ENCODE measurements around the gene ABCB11. TPM values are rescaled to one million over a fixed set of nuclear protein-coding genes. Genes with fewer than 3 reads are reported as not detected.

The ABCB11 gene
- total RNA-seq, 1 donor from 2014 or later: not detected

DNA sequence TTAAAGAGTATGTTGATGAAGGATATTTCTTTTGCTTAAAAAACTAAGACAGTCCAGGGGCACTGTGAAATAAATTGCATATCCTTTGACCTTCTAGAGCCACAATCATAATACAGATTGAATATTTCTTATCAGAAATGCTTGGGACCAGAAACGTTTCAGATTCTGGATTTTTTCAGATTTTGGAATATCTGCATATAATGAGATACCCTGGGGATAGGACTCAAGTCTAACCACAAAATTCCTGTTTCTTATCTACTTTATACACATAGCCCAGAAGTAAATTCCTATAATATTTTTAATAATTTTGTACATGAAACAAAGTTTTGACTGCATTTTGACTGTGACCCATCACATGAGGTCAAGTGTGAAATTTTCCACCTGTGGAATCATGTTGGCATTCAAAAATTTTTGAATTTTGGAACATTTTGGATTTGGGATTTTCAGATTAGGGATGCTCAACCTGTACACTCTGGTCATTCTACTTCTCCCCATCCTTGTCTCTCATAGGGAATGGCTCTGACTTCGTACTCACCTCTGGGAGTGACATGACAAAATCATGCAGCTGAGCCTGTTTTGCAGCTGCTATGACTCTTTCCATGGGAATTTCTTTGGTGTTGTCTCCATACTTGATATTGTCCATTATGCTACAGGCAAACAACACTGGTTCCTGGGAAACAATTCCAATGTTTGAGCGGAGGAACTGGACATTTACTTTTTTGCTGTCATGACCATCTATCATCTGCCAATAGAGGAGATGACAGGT is 104.3 kb downstream of the ABCB11 start:
- DNase-seq (ENCODE audit: extremely low spot score in 2 of 2): no peak
- intact Hi-C loops (cut with DNase I): no loop called here
- no peaks in the 10 kb centered on the region for H3K36me3 ChIP-seq

DNA sequence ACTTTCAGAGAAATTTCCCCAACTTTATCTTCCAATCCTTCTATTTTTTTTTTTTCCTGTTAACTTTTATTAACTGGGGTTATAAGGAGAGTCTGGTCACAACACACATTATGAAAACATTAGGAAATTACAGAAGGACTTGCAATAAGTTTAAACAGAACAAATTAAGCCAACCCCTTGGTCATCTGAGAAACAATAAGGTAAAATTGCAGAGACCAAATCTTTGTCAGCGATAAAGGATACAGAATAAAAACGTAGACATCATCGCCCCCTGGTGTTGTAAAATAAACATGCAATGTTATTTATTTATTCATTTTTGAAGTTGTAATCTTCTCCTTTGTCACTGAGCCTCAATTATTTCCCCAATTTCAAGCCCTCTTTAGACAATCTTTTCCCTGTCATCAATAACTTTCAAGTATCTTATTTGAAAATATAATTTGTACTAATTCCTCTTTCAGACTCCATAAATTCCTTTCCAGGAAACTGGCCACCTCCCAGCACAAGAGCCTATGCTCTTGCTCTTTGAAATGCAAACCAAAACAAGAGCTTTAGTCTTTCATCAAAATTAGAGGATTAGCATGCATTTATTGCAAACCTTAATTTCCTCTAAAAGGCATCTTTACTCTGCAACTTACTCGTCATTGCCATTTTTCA is 110.5 kb downstream of the ABCB11 start:
- Histone ChIP-seq H3K27ac (no peak overlapping the region), H3K36me3 (no peaks in the 10 kb centered on the region), H3K27me3 (no peaks in the 10 kb centered on the region), H3K4me3 (no peak overlapping the region), H3K4me1 (no peaks in the 10 kb centered on the region), H3K9me3 (no peaks in the 10 kb centered on the region)
- TF ChIP-seq POLR2AphosphoS5 (IDR thresholded peaks at IDR 0.05; ENCODE audit: insufficient read depth in 1 of 2, low read depth in 1 of 2): no peak
- TF ChIP-seq, protein P1, sequence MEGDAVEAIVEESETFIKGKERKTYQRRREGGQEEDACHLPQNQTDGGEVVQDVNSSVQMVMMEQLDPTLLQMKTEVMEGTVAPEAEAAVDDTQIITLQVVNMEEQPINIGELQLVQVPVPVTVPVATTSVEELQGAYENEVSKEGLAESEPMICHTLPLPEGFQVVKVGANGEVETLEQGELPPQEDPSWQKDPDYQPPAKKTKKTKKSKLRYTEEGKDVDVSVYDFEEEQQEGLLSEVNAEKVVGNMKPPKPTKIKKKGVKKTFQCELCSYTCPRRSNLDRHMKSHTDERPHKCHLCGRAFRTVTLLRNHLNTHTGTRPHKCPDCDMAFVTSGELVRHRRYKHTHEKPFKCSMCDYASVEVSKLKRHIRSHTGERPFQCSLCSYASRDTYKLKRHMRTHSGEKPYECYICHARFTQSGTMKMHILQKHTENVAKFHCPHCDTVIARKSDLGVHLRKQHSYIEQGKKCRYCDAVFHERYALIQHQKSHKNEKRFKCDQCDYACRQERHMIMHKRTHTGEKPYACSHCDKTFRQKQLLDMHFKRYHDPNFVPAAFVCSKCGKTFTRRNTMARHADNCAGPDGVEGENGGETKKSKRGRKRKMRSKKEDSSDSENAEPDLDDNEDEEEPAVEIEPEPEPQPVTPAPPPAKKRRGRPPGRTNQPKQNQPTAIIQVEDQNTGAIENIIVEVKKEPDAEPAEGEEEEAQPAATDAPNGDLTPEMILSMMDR (IDR thresholded peaks at IDR 0.05): peak in 1 of 3 experiments; percentile 32
- intact Hi-C loops (cut with DNase I): loop anchor here (5.0 kb wide), 1 partner anchor 573 kb away; no protein-coding TSS in a partner anchor
- DNase-seq (ENCODE audit: extremely low spot score in 2 of 2): no peak

More for the DNA sequence above, 104.3 kb downstream of the ABCB11 start:
- Histone ChIP-seq H3K27ac (no peak overlapping the region), H3K4me3 (no peak overlapping the region), H3K4me1 (no peaks in the 10 kb centered on the region), H3K27me3 (no peaks in the 10 kb centered on the region), H3K9me3 (no peaks in the 10 kb centered on the region)
- no peak for TF ChIP-seq POLR2AphosphoS5 (IDR thresholded peaks at IDR 0.05; ENCODE audit: insufficient read depth in 1 of 2, low read depth in 1 of 2)
- no peak for TF ChIP-seq POLR2A (IDR thresholded peaks at IDR 0.05)
- TF ChIP-seq, protein P1 (IDR thresholded peaks at IDR 0.05): no peak

DNA sequence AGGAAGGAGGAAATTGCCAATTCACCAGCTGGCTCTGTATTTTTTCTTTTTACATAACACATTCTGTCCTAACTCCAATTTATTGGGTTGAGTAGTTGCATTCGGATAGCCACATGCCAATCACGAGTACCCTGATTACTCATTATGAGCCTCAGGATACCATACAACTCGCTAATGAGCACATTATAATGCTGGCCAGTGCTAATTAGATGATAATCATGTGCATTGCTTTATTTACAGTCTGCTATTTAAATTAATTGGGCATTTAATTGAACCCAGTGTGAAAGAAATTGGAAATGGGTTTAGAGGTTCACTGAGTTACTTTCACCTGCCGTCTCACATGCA is 114.8 kb downstream of the ABCB11 start:
- Histone ChIP-seq H3K36me3 (no peaks in the 10 kb centered on the region), H3K27ac (no peak overlapping the region), H3K4me1 (no peaks in the 10 kb centered on the region), H3K27me3 (no peaks in the 10 kb centered on the region), H3K9me3 (no peaks in the 10 kb centered on the region), H3K4me3 (no peak overlapping the region)
- intact Hi-C loops (cut with DNase I): no loop called here
- no peak for DNase-seq (ENCODE audit: extremely low spot score in 2 of 2)
- TF ChIP-seq, protein P1 (IDR thresholded peaks at IDR 0.05): no peak
- TF ChIP-seq POLR2AphosphoS5 (IDR thresholded peaks at IDR 0.05; ENCODE audit: insufficient read depth in 1 of 2, low read depth in 1 of 2): no peak
- no peak for TF ChIP-seq POLR2A (IDR thresholded peaks at IDR 0.05)

DNA sequence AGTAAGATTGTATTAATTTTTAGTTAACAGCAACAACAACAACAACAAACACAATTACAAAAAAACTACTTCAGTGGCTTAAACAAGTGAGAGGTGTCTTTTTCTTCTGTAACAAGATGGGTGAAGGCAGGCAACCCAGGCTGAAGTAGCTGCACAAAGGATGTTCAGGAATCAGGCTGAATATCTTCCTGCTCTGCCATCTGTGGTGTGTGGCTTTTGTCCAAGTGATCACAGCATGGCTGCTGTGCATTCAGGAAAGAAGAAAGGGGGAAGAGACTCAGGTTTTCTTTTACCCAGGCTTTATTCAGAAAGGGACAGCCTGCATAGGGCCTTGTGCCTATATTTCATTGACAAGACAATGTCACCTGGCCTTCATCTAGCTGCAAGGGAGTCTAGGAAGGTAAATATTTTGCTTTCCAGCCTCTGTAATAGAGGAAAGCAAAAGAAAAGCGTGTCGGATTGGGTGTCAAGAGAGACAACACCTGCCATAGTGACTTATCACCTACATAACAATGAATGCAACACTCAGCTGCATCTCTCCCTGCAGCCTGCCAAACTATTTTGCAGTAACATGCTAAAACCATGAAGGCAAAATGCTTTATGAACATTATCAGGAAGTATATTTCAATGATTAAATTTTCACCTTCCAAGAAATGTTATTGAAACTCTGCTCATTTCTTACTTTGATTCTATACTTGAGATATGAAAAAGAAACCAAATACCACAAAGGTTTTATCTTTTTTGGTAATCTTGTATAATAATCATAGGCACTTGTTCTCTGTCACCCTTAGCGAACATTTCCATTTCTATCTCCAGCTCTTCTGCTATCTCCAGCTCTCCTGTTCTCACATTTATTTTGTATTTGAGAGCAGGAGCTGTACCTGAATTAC is 115.4 kb downstream of the ABCB11 start:
- Histone ChIP-seq H3K27ac (no peak overlapping the region), H3K36me3 (no peaks in the 10 kb centered on the region), H3K27me3 (no peaks in the 10 kb centered on the region), H3K4me3 (no peak overlapping the region), H3K9me3 (no peaks in the 10 kb centered on the region), H3K4me1 (no peaks in the 10 kb centered on the region)
- TF ChIP-seq POLR2AphosphoS5 (IDR thresholded peaks at IDR 0.05; ENCODE audit: insufficient read depth in 1 of 2, low read depth in 1 of 2) (no peak), POLR2A (IDR thresholded peaks at IDR 0.05) (no peak)
- TF ChIP-seq, protein P1 (IDR thresholded peaks at IDR 0.05): no peak
- intact Hi-C loops (cut with DNase I): no loop called here
- no peak for DNase-seq (ENCODE audit: extremely low spot score in 2 of 2)

All from vagina (tissue), 2 donors.